NCI-H1048 (cell line): Measurements from ENCODE around the gene CBS.
"Not testable (repeated sequence)": the region's sequence is repeated elsewhere in the genome, so short reads cannot be mapped to it uniquely, and the experiment has no call there.

Experiments used
- DNase-seq: peaks from one replicate; lab custom pipeline; 2025; lab: John Stamatoyannopoulos, UW

CBS gene

DNA sequence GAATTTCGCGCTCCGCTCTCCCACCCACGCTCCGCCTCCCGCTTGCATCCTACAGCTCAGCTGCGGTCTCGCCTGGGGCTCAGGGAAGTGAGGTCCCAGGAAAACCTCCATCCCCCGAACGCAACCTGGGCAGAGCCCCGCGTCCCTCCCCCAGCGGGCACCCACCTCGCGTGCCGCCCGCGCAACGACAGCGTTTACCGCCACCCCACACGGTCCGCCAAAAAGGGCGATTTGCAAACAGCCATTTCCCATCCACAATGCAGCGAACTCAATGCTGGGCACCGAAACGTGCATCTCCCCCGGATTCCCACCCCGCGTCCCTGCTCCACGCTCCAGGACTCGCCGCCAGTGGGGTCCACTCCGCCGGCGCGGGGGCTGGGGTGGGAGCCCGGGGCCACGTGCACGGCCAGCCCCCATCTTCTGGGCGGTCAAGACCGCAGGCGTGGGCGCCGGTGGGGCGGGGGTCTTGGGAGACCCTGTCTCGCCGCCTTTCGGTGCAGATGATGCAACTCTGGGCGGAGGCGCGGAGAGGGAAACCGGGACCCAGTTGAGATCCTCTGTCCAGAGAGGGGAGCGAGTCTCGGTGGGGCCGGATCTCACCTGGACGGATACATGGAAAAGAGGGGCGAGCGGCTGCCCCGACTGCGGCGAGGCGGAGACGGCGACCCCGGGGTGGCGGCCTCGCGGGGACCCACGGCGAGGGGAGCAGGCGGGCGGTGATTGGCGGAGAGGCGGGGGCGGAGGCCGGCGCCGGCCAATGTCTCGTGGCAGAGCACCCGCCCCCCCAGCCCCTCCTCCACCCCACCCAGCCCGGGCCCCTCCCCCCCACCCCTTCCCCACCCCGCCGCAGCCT is at the start of gene CBS:
TSS of gene CBS (minus strand) at position 666 of the 853 bp plus-strand sequence. CDS start 3,642 bp downstream, outside the sequence.
- not testable (repeated sequence) for DNase-seq

DNA sequence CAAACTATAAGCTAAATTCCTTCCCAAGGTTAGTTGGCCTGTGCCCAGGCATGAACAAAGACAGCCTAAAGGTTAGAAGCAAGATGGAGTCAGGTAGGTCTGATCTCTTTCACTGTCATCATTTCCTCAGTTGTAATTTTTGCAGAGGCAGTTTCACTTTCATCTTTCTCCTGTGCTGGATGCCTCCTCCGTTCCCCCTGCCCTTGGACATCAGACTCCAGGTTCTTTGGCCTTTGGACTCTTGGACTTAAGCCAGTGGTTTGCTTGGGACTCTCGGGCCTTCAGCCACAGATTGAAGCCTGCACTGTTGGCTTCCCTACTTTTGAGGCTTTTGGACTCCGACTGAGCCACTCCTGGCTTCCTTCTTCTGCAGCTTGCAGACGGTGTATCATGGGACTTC is 40.3 kb upstream of the CBS start:
- DNase-seq, result not testable (repeated sequence)

DNA sequence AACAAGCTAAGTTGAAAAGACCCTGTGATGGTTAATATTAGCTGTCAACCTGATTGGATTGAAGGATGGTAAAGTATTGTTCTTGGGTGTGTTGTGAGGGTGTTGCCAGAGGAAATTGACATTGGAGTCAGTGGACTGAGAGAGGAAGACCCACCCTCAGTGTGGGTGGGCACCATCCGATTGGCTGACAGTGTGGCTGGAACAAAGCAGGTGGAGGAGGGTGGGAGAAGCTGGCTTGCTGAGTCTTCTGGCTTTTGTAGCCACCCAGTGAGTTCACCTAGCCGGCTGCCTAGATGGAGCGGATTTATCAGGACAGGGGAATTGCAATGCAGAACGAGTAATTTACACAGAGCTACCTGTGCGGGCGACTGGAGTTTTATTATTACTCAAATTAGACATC is 38.8 kb upstream of the CBS start:
- DNase-seq, result not testable (repeated sequence)

DNA sequence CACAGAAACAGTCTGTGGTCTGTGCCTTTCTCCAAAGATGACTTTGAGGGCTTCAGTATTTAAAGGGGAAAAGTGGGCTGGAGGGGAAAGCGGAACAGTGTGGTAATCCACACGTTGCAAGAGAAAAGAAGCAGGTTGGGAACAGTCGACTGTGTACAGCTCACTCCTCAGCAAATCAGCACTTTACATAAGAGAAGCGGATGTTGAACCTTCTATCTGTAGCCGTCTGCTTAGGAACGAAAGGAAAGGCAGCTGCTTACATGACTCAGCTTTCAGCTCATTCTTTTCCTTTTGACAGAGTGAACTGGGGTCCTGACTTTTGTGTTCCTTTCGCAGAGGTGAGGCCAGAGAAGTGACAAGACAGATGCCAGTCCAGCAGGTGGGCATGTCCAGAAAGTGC is 33.4 kb upstream of the CBS start:
- not testable (repeated sequence) for DNase-seq

DNA sequence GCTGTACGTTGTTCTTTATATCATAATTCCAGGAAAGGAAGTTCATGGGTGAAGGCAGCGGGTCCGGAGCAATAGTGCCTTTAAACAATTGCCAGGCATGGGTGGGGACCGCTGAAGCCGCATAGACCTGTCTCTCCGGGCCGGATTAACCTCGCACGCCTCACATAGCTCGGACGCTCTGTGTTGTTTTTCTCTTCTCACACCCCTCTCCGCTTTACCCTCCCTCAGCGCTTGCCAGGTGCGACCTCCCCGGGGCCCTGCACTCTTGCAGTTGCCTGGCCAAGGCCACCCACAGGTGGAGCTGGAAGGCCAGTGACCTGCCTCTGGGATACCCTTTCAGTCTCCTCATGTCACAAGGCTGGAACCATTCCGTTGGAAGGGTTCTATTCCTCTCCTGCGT is 32.5 kb upstream of the CBS start:
- DNase-seq, result not testable (repeated sequence)

DNA sequence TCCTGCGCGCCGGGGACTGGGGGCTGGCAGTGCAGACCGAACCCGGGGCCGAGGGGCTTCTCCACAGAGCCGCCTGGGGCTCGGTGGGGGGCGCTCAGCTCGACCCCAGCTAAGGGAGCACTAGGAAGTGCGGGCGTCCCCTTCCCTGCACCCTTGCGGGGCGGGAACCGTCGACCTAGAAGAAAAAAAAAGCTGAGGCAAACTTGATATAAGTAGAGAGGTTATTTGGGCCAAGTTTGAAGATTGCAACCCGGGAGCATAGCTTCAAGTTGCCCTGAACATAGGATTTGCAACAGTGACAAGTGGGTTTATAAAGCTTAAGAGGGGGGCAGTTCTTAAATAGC is 32.1 kb upstream of the CBS start:
- not testable (repeated sequence) for DNase-seq

DNA sequence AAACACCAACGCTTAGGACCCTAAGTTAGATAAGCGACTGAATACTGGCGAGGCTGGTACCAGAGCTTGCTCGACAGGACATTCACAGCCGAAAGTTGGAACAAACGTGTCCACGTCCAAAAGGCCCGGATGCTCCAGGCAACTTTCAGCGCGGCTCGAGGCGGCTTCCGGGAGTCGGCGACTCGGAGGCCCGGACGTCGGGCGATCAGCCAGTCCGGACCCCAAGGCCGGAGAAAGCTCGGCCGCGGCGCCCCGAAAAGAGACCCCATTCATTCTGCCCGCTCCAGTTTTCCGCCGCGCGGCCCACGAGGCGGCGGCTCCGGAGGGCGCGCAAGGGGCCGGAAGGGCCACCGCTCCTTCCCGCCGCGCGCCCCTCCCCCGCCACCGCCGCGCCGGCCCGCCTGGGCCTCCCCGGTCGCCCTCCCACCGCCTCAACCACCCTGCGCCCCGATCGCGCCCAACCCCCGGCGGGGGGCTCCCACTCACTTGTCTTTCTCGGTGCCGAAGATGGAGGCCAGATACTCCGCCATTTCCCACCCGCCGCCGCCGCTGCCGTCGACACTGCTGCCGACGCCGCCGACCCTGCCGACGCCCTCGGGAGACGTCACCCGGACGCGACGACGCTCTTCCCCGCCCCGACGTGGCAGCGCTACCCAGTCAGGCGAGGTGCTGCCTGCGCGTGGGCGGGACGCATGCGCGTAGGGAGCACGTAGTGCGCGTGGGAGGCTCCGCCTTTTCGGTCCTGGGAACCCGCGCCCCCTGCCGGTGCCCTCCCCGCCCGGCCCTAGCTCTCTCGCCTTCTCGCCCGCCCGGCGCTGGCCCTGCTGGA is 31.5 kb upstream of the CBS start, which contains the start of gene U2AF1:
TSS of gene U2AF1 (minus strand) at position 606 of the 829 bp plus-strand sequence. CDS start at position 530, 76 bp downstream.
- DNase-seq, result not testable (repeated sequence)

DNA sequence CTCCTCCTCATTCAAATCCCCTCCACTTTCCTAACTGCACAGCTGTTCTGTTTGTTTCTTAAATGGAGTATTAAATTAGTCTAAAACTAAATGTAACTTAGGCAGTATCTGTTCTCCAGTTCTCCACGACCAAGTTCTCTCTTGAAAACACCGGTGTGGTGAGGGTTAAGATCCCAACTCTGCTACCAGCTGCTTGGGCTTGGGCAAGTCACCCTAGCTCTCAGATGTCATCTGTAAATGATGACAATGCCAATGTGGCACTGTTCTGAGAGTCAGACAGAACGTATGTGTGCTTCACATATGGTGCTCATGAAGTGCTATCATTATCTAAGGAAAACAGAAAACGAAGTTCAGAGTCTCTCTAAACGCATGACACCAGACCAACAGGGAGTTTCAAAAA is 29.0 kb upstream of the CBS start:
- not testable (repeated sequence) for DNase-seq

DNA sequence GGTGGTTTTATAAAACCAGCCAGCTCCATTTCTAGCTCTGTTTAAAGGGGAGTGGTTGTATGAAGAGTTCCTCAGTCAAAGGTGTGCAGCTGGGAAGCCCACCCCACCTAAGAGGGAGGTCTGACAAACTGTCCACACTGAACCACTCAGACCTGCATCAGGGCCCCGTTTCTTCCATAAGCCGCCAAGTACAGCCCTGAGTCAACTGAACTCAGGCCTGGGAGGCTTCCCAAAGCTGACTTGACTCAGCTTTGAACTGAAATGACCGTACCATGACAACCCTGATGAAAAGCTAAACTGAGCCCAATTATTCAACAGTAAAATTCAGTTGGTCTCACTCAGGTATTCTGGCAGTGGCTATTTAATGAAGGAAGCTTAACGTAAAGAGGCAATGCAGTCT is 26.6 kb upstream of the CBS start:
- not testable (repeated sequence) for DNase-seq

DNA sequence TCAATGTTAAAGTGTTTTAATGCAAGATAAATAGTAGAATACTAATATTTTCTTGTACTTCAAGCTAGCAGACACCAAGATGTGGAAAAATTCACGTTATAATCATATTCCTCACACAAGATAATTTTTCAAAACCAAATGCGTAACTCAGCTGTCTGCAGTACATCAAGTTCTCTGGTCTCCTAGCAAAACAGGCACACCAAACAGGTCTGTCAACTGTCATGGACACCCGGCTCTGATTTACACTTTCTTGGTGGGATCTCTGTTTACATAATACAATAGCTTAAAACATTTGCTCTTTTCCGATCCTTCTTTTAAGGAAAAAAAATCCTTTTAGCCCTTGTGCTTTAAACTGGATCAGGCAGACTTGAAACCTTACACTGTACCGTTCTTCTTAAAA is 26.0 kb upstream of the CBS start:
- DNase-seq, result not testable (repeated sequence)

DNA sequence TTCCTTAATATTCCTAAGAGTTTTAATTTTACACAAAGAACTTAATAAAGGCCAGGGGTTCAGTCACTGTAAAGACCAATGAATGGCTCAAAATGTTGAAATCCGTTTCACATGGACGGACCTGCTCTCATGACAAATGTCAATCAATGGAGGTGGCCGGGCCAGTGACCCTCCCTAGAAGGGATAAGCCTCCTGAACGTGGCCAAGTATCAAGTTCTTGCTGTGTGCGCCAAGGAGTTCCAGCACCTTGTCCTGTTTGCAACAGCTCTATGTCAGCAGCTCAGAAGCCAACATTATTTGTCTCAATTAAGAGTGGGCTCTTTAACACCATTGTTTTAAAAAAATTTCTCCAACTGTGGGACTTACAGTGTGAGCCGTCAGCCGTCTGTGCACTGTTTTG is 25.4 kb upstream of the CBS start:
- not testable (repeated sequence) for DNase-seq

DNA sequence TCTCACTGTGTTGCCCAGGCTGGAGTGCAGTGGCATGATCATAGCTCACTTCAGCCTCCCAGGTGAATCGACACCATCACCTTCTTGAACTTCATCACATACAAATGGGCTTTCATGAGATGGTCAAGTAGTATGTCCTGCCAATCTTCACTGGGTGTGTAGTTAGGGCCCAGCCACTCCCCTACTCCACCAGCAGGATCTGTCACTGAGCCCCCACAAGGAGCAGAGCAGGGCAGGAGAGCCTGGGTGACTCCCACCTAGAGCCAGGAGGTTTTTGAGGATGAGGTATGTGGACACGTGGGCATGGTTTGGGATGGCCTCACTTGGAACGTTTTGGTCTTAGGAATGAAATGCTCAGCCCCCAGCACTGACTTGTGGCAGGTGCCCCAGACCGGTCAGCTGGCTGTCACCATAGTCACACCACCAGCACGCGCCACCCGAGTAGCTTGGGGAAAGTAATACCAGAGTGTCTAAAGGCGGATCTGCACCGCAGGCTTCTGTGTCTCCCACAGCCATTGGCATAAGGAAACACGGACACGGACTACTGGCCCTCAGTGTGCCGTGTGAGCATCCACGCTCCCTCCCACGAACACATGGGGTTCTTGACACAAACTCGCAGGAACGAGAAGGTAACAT is 16.5 kb upstream of the CBS start:
- not testable (repeated sequence) for DNase-seq

DNA sequence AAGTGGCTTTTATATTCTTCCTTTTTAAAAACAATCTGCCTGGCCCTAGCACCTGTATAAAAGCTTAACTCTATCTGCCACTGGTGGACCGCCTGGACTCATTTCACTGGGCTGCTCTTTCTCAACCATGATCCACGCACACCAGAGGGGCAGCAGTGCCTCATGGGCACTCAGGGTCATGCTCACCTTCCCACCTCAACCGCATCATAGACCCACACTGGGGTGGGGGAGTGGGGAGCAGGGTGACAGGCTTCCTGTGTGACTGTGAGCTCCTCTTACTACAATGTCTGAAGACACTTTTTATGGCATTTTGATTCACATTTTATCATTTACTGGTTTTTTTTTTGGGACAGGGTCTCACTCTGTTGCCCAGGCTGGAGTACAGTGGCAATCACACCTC is 15.3 kb upstream of the CBS start:
- DNase-seq, result not testable (repeated sequence)

DNA sequence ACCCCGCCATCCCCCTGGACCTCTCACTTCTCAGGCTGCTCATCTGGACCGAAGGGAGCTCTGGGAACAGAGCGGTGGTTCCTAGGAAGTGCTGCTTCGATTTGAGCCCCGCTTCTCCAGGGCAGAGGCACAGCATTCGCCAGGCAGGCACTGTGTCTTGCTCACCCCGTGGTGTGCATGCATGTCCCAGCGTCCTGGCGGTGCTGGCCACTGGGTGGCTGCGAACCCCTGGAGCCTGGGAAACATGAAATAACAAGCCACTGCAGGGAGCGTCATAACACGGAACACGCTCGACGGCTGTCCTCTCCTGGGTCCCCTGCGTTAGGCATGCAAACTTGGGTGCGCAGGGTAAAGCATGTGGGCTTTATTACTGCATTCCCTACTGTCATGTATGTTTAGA is 13.8 kb upstream of the CBS start:
- not testable (repeated sequence) for DNase-seq

DNA sequence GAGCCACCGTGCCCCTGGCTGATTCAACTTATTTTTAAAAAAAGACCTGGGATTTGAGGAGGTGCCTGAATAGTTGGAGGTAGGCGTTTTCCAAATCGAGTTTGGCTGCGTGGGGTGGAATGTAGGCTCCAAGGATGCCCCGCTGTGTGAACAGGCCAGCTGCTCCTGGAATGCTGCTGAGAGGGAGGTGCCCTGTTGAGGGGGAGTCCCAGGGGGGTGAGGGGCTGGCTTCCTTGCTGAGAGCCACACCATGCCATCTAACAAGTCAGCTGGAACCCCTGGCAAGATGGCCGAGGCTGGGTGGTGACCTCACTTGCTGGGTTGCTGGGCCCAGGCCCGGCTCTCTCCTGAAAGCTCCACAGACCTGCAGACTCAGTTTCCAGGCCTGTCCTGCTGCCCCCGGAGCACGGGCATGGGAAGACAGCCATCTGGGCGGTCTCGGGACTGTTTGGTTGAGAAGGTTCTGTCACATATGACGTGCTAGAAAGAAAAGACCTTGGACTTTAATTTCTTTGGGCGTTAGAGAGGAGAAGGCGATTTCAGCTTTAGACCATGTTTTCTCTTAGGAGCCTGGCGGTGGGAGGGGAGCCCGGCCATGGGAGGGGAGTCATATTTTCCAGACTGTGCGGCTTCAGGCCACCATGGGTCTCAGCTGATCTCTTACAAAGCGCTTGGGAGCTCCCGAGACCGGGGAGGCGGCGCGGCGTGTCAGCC is 7.1 kb upstream of the CBS start:
- DNase-seq, result not testable (repeated sequence)

DNA sequence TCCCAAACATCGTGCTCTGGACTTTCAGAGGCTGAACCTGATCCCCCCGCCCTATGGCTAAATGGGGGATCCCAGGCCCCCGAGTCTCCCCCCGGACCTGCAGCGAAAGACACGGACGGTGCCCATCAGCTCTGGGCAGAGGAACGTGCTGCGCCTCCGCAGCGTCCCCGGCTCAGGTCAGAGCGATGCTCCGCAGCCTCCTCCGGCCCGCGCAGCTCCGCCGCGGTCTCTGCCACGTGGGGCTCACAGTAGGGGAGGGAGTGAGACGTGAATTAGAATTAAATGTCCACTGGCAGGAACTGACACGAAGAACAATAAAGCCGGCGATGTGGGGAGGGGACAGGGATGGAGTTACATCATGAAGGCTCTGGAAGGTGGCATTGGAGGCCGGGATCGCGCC is 1.0 kb upstream of the CBS start:
- DNase-seq, result not testable (repeated sequence)

DNA sequence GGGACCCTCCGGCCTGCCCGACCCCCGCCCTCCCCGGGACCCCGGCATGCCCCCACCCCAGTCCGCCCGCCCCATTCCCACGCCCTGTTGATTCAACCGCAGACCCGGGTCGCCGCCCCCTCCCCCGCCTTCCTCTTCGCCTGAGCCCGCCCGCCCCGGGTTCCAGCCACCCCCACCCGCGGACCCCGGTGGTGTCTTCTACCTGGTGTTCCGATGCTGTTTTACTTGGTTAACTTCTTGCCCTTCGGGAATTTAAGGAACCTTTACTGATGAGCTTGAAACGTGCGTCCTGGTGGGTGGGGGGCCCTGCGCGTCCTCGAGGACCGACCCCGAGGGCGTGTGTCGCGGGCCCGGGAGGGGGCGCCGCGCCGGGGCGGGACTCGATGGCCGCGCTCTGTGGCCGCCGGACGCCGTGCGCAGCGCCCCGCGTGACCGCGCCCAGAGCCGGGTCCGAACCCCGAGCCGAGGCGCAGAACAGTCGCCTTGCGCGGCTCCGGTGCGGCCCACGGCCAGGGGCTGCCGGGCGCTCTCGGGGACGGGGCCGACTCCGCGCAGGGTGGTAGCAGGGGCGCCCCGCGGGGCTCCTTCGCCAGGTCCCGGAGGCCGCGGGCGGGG is 495 bp upstream of the CBS start:
- DNase-seq, result not testable (repeated sequence)

DNA sequence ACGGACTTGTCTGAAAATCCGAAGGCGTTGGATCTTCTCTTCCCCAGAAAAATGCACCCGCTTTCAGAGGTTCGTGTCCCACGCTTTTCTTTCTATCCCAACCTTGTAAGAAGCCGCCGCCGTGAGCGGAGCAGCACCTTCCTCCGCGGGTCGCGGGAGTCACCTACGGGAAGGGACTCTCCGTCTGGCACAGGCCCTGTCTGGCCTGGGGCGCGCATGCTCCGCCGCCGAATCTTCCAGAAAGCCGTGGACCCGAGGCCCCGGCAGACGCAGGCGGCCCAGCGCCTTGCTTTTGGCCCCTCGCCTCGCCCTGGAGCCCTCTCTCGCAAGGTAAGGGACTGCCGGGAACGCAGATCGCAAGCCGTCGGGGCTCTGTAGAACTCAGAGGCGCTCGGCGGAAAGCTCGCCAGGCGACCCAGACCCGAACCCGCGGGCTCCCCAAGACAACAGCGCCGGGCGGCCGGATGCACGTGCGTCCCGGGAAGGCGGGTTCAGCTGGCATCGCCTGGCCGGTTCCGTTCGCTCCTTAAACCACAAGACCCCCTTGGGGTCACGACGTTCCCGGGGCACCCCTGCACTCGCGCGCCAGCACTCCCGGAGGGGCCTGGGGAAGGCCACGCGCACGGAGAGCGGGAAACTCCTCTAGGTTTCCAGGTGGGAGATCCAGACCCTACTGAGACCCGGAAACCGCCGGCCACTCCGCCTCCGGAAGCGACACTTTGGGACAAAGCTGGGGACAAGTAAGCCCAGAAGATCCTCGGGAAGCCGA is 1.1 kb downstream of the CBS start:
- not testable (repeated sequence) for DNase-seq

DNA sequence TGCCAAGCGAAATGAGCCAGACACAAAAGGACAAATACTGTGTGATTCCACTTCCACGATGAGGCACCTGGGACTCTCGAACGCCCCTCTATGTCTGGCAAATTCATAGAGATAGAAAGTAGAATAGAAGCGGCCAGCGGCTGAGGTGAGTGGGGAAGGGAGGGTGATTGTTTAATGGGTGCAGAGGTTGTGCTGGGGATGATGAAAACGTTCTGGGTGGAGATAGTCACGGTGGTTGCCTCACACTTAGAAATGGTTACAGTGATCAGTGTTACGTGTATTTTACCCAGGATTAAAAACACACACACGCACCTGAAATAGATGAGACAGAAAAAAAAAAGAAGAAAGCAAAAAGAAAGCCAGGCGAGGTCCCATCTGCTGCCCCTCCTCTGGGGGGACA is 2.9 kb downstream of the CBS start:
- not testable (repeated sequence) for DNase-seq

DNA sequence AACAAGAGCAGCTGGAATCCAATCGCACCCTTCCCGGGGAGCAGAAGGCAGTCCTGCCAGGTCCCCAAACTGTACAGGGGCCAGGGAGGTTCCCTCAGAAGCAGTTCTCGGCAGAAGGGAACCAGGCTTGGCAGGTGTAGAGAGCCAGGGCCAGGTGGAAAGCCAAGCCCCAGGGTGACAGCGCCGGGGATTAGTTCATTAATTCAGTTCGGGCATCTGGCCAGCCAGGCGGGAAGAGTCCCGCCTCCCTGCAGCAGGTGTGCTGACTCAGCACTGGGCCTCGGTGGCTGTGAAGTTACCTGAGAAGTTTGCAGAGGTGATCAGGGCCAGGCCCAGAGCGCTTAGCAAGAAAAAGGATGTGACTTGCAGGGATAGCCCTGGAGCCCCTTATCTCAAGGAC is 6.0 kb downstream of the CBS start:
- not testable (repeated sequence) for DNase-seq
